Peyer's patch (tissue), 4 donors: ENCODE results near the gene CDH4.

ENCODE experiments used
- CTCF ChIP-seq, 6 experiments: fragments of 450-650 bp in 4 of 6; fragments of 200-600 bp in 2 of 6; sonication (generic) in 1 of 6; IDR thresholded peaks; one replicate each; pipeline ENCODE4 v1.5.1; 2017 to 2019; ENCODE audit warnings: antibody characterized with exemption in 6 of 6, mild to moderate bottlenecking in 3 of 6, moderate library complexity in 1 of 6
- POLR2A ChIP-seq, 2 donors: fragments of 450-650 bp; IDR thresholded peaks; one replicate each; pipeline ENCODE4 v1.5.1; 2017; ENCODE audit warnings: antibody characterized with exemption in 2 of 2, mild to moderate bottlenecking in 2 of 2, moderate library complexity in 2 of 2

DNA sequence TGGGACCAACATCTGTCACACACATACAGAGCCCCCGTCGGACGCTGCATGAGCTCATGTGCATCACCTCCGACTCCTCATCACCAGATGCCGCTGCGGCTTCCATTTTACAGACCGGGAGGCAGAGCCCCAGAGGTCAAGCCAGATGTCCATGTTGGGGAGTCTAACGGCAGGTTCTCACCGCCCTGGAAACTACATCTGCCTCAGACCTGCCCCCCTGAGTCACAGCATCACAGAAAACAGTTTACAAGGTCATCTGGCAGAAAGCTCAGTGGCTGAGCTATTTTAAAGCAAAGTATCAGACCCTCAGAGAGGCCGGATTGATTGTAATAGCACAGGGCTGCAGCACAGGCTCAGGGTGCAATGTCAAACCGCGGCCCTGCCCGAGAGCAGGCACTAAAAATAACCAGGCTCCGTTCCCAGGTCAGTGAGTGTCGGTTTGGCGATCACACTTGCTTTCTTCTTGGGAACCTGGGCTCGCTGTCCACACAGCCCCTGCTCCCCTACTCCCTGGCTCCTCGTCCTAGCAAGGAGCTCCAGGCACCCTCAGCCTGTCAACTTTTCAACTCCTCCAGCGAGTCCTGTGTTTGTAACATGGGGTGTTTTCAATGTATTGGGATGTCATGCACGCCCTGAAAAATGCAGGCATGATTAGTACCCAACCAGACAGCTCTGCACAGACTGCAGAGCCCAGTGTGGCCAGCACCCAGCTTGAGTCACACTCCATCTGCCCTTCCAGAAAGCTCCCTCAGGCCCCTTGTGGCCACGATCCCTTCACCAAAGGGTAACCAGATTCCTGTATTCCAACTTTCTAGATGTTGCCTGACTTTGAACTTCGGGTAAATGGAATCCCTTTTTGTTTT, 264.5 kb downstream of the CDH4 start:
- TF ChIP-seq CTCF (IDR thresholded peaks at IDR 0.05) (no peak), POLR2A (IDR thresholded peaks at IDR 0.05) (no peak)
